Measurements from ENCODE around the gene UNC13D. TPM values are rescaled to one million over a fixed set of nuclear protein-coding genes. Genes with fewer than 3 reads are reported as not detected.

UNC13D gene
- total RNA-seq, 4 donors from 2014 or later = 3.0 to 48.3 (median 16.2) TPM

- TF ChIP-seq POLR2A (IDR thresholded peaks at IDR 0.05) (no peak), CTCF (IDR thresholded peaks at IDR 0.05) (no peak), POLR2AphosphoS5 (IDR thresholded peaks at IDR 0.05) (no peak), EP300 (IDR thresholded peaks at IDR 0.05; ENCODE audit: low read depth) (no peak)
- 78% methylated on average over 7 of the region's 7 CpGs; no CpG with 5 or more reads in 1 of the 2 donors for WGBS, 2 donors (ENCODE audit: low coverage in 1 of 2)
- intact Hi-C loops (cut with DNase I; ENCODE audit: low total_unique reads) = no loop called here
- Histone ChIP-seq H3K4me1 (no peaks in the 10 kb centered on the region), H3K9me3 (no peaks in the 10 kb centered on the region), H3K36me3 (no peaks in the 10 kb centered on the region), H3K27me3 (no peaks in the 10 kb centered on the region), H3K4me3 (no peak overlapping the region), H3K27ac (no peak overlapping the region)
- DNase-seq = no peak
- in situ Hi-C loops (cut with MboI; ENCODE audit: low pct_ligation_motif_present in 1 of 4, low pct_unique_long_range_greater_than_20kb in 1 of 4, low sequenced_read_pairs in 3 of 4) = no loop called here
These were observed 6.3 kb downstream of the UNC13D start for GRCh38 chr17:75837899-75838298.

DNA sequence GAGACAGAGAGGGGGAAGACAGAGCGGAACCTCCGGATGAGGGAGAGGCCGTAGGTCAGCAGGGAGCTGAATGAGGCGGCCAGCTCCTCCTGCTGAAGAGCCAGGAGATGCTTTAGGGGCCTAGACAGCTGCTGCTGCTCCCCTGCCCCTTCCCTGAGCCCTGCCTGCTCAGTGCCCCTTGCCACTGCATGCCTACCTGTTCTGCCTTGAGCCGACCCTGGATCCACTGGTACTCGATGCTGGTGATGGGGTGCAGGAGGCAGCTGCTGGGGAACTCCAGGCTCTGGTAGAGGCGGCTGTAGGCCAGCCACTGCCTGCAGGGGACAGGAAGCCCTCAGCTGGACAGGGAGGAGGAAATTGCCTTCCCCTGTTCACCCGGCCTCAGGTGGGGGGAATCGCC lies 7.6 kb downstream of the UNC13D start:
- WGBS, 2 donors (ENCODE audit: low coverage in 1 of 2) = 86 to 100% methylated on average over 2 to 9 of the region's 9 CpGs
- intact Hi-C loops (cut with DNase I; ENCODE audit: low total_unique reads) (no loop called here), in situ Hi-C loops (cut with MboI; ENCODE audit: low pct_ligation_motif_present in 1 of 4, low pct_unique_long_range_greater_than_20kb in 1 of 4, low sequenced_read_pairs in 3 of 4) (no loop called here)
- H3K9me3 ChIP-seq = no peaks in the 10 kb centered on the region
- H3K36me3 ChIP-seq = no peaks in the 10 kb centered on the region
- no peaks in the 10 kb centered on the region for H3K27me3 ChIP-seq
- no peak overlapping the region for H3K27ac ChIP-seq
- DNase-seq = no peak
- no peak overlapping the region for H3K4me3 ChIP-seq
- H3K4me1 ChIP-seq = peaks cover 0 to 4% (median 0%) of the 10 kb centered on the region in 4 donors
- TF ChIP-seq POLR2AphosphoS5 (IDR thresholded peaks at IDR 0.05) (no peak), POLR2A (IDR thresholded peaks at IDR 0.05) (no peak), EP300 (IDR thresholded peaks at IDR 0.05; ENCODE audit: low read depth) (no peak)

GRCh38 chr17:75835654-75835987 lies 8.6 kb downstream of the UNC13D start:
- DNase-seq = no peak
- in situ Hi-C loops (cut with MboI; ENCODE audit: low pct_ligation_motif_present in 1 of 4, low pct_unique_long_range_greater_than_20kb in 1 of 4, low sequenced_read_pairs in 3 of 4) (no loop called here), intact Hi-C loops (cut with DNase I; ENCODE audit: low total_unique reads) (no loop called here)
- Histone ChIP-seq H3K27ac (no peak overlapping the region), H3K4me1 (peaks cover 0 to 12% (median 0%) of the 10 kb centered on the region in 4 donors), H3K27me3 (no peaks in the 10 kb centered on the region), H3K36me3 (no peaks in the 10 kb centered on the region), H3K4me3 (no peak overlapping the region), H3K9me3 (no peaks in the 10 kb centered on the region)
- WGBS, 2 donors (ENCODE audit: low coverage in 1 of 2) = 62% methylated on average over 9 of the region's 9 CpGs; no CpG with 5 or more reads in 1 of the 2 donors
- TF ChIP-seq POLR2A (IDR thresholded peaks at IDR 0.05) (no peak), POLR2AphosphoS5 (IDR thresholded peaks at IDR 0.05) (no peak), CTCF (IDR thresholded peaks at IDR 0.05) (no peak), EP300 (IDR thresholded peaks at IDR 0.05; ENCODE audit: low read depth) (no peak)

DNA sequence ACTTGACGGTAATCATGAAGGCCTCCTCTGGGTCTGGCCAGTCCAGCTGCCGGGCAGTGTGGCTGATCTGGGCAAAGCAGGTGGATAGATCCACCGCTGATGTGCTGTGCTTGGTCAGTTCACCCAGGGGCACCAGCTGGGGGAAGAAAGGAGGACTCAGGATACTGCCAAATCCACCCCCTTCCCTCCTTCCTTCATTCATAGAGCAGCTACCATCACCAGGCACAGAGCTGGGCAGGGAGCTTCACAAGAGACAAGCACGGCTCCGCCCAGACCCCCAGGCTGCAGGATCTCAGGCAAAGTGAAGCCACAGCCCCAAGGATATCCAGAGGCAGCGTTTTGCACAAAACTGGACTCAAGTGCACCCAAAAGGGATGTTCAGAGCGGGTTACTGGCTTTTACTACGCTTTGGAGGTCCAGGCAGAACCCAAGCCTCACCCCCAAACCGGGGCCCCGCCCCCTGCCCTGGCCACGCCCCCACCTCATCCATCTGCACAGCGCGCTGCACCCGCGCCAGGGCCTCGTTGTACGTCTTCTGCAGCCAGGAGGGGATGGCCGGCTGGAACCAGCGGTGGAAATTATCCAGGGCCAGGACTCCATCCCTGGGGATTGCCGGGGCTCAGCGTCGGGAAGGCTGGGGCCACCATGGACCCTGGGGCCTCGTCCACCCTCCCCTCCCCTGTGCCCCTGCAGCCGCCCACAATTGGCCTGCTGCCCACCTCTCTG lies 9.1 kb downstream of the UNC13D start:
- TF ChIP-seq CTCF (IDR thresholded peaks at IDR 0.05) (no peak), POLR2AphosphoS5 (IDR thresholded peaks at IDR 0.05) (no peak), EP300 (IDR thresholded peaks at IDR 0.05; ENCODE audit: low read depth) (no peak), POLR2A (IDR thresholded peaks at IDR 0.05) (no peak)
- Histone ChIP-seq H3K4me1 (peaks cover 0 to 13% (median 0%) of the 10 kb centered on the region in 4 donors), H3K36me3 (no peaks in the 10 kb centered on the region), H3K27ac (no peak overlapping the region), H3K27me3 (no peaks in the 10 kb centered on the region), H3K9me3 (no peaks in the 10 kb centered on the region), H3K4me3 (no peak overlapping the region)
- intact Hi-C loops (cut with DNase I; ENCODE audit: low total_unique reads) = no loop called here
- in situ Hi-C loops (cut with MboI; ENCODE audit: low pct_ligation_motif_present in 1 of 4, low pct_unique_long_range_greater_than_20kb in 1 of 4, low sequenced_read_pairs in 3 of 4) = no loop called here
- WGBS, 2 donors (ENCODE audit: low coverage in 1 of 2) = 83 to 100% methylated on average over 5 to 19 of the region's 24 CpGs
- DNase-seq = no peak

Data from transverse colon (tissue), 4 donors.